Raji (cell line): ENCODE data around the gene CNOT8.

Experiments used
- POLR2A ChIP-seq: IDR thresholded peaks from 2 replicates; pipeline ENCODE4 v1.6.1; 2011; ENCODE audit warnings: low read depth, low read length, control low read depth; ENCODE audit not compliant: insufficient read depth

Gene CNOT8

DNA sequence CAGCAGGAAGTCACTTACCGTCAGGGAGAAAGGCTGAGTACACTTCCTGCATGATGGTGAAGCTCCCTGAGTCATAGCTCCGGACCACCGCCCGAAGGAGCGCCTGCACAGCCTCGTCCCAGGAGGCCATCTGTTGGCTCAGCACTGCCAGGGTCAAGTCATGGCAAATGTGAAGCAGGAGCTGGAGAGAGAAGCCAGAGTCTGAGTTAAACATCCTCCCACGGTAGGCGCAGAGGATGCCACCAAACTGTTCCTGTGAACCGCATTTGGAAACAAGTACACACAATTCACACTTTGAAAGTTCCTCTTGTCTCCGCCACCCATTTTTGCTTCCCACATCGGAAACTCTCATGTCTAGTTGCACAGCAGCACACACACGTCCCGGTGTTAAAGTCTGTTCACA, 33.9 kb downstream of the CNOT8 start:
- no peak for TF ChIP-seq POLR2A

DNA sequence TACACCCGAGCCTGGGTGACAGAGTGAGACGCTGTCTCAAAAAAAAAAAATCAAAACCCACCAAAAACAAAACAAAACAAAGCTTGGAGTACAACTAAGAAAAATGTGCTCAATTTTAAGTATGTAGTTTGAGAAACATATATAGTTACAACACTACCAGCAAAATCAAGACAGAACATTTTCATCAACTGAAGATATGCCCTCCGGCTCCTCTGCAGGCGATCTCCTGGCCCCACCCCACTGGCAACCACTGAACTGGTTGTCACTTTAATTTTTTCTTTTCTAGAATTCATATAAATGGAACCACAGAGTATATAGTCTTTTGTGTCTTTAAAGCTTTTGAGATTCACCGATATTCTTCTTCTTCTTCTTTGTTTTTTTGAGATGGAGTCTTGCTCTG, 35.0 kb downstream of the CNOT8 start:
- TF ChIP-seq POLR2A = no peak

DNA sequence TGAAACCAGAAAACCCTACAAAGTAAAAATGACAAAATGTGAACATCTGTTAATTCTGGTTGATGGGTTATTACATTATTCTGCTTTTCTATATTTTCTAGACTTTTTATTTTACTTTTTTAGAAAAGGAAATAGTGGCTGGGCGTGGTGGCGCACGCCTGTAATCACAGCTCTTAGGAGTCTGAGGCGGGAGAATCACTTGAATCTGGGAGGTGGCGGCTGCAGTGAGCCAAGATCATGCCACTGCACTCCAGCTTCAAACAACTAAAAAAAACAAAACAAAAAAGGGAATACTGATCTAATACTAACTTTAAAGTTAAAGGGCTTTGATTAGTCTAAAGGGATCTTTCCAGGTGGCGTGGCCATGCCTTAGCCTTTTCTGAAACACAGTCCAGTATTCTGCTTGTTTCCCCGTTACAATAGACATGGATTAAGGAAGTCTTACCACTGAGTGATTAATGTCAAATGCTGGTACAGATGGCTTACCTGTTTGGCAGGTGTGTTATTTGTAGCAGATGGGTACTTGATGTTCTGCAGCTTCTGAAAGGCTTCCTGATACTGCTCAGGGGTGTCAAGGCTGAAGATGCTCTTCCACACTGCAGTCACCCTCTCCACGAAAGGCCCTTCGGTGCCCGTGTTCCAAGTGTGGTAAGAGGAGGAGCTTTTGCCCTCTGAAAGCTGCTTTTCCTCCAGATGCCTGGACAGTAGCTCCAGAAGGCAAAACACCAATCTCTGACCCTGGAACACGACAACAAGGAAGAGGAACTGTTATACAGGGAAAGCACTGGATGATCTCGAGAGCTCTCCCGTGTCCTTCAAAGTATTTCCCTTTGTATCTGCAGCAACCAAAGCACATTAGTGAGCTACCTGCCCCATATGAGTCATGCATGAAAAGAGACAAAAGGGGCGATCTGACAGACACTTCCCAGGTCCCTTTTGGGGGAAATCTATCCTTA, 37.5 kb downstream of the CNOT8 start:
- no peak for TF ChIP-seq POLR2A

DNA sequence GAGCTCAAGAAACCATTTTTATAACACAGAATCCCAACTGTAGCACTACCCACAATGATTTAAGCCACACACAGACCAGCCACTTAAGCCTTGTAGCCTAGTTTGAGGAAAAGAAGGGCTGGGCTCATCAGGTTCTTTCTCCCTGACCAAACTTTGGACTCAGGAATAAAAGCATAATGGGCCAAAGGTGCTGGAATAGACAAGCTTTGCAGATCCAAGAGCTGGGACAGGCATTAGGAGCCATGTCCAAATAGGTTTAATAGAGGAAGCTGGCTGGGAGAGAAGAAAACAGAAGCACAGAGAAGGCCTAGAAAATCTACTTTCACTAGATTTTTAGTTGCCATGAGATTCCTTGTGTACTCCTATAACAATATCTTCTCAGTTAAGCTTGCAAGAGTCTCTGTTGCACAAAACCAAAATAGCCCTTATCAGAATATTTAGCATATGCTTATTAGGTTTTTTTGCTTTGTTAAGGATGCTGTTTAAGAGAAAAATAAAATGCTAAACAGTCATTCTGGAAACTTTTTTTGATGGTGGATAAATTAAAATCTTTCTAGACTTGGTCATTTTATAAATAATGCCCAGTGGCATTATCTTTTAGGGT, 38.2 kb downstream of the CNOT8 start:
- no peak for TF ChIP-seq POLR2A

DNA sequence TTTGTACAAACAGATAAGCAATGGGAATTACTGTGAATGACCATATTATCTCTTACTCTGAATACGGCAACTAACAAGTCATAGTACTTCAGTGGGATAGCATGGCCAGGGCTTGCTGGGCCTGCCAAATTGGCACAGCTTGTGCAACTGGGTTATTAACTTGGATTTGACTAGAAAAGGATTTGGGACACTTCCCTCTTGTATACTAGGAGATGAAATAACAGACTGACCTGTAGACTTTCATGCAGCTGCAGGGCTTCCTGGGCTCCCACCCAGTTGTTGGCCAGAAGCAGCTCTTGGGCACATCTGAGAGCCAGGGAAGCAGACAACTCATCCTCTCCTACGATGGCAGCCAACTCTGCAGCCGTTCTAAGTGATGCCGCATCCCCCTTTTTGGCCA, 39.8 kb downstream of the CNOT8 start:
- no peak for TF ChIP-seq POLR2A

DNA sequence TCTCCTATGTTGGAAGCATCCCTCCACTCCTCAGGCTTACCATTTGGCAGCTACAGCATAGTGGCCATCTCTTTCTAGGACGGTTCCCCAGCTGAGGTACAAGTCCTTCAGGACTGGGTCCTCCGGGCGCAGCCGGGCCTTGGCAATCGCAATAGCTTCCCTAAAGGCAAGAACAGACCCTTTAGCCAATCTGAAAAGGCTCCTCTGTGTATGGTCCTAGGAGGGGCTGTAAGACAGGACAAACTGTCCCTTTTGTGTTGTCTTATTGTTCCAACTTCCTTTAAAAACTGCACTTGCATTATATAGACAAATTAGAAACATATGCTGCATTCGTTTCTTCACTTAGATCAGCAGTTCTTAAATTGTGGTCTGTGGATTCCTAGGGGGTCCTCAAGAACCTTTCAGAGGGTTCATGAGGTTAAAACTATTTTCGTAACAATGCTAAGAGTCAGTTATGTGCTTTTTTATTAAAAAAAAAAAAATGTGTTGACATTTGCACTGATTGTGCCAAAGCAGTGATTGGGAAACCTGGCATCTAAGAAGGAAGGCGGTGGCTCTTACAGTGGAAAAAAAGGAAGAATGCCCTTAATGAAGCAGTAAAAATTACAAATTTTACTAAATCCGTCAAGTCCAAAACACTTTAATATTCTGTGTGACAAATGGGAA, 40.9 kb downstream of the CNOT8 start:
- no peak for TF ChIP-seq POLR2A

DNA sequence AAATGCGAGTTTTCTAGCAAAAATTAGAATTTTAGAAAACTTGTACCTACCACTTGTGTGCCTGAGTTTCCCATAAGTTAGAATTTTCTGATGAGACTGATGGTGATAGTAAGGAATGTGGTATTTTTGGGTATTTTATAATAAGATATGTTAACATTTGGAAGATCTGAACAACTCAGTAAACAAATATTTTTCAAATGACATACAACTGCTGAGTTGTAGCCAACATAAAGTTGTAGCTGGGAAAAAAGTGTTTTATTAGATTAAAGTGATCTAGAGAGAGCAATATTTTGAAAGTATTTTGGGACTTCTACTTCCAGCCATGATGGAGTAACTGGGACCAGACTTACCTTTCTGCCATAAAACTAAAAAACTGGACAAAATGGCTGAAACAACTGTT, 41.6 kb downstream of the CNOT8 start:
- TF ChIP-seq POLR2A = no peak

DNA sequence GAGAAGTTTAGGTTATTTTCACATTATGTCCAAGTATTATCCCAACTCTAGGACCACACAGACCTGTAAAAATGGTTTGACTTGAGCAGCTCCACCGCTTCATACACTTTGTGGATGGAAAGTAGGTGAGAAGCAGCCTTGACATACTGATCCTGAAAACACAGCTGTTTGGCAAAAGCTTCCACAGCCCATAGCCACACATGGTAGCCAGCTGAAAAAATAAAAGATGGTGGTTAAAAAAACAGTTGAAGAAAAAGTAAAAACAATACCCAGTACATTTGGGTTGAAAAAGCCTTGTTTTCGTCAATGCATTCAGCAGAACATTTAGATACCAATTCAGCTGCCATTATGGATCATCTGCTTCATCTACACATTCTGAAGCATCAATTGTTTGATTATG, 42.8 kb downstream of the CNOT8 start:
- TF ChIP-seq POLR2A = no peak

DNA sequence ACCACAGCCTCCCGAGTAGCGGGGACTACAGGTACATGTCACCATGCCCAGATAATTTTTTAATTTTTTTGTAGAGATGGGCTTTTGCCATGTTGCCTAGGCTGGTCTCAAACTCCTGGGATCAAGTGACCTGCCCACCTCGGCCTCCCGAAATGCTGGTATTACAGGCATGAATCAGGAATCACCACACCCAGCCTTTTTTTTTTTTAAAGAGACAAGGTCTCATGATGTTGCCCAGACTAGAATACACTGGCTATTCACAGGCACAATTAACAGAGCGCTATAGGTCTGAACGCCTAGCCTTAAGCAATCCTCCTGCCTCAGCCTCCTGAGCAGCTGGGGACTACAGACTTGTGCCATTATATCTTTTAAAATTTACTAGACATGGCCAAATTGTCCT, 43.5 kb downstream of the CNOT8 start:
- no peak for TF ChIP-seq POLR2A

DNA sequence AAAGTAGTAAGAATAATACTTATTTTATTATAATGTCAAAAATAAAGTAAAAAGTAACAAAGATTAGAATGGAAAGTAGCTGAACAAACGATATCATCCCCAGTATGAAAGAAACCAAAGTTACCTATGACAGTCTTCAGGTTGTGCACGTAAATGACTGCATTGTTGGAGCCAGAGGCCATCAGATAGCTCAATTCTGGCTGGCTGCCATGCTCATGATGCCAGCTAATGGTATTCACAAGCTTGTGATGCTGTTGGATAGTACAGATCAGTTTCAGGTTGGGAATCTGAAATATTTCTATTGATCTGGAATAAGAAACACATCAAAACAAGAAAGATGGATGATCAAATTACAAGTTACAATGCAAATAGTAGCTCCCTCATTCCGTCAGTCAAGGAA, 58.4 kb downstream of the CNOT8 start:
- TF ChIP-seq POLR2A = no peak

DNA sequence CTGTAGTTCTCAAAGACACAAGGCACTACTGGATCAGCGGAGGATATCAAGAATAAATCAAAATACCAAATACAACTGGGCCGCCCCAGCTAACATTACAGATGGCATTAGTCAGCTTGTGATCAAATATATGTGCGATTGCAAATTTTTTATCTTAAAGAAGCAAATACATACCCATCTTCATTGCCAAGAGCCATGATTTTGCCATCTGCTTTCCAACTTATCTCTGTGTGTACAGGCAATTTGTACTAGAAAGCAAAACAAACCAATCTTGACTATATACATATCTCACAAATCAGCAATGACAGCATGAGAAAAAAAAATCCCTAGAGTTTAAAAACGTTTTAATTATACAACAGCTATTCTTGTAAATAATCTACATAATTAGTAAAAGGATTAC, 59.3 kb downstream of the CNOT8 start:
- TF ChIP-seq POLR2A = no peak

DNA sequence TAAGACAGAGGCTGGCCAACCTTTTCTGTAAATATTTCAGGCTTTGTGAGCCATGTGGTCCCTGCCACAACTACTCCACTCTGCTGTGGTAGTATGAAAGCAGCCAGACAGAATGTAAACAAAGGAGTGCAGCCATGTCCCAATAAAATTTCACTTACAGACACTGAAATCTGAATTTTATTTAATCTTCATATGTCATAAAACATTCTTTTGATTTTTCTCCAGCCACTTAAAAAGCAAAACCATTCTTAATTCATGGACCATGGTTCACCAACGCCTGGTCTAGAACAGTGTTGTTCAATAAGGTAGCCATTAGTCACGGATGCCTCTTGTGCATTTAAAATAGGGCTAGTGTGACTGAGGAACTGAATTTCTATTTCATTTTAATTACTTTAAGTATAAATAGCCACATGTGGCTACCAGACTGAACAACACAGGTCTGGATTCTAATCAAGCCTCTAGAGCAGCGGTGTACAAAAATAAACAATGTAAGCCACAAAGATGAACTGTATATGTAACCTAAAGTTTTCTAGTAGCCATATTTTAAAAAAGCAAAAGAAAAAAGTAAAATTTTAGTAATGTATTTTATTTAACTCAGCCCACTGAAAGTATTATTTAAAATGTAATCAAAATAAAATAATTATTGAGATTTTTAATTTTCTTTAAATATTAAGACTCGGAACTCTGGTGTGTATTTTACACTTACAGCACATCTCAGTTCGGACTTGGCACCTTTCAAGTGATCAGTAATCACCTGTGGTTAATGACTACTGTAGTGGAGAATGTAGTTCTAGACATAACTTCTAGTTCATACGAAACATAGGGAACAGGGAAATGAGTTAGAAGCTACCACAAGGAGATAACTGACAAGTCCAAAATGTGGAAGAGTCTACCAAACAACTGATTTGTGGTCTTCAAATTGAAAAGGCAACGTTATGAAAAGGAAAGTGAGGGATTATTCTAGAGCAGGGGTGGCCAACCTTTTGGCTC, 65.3 kb downstream of the CNOT8 start:
- TF ChIP-seq POLR2A = no peak
